Progenitor cell of endocrine pancreas (in vitro differentiated cells): ENCODE measurements around the gene LAMB4. TPM values are rescaled to one million over a fixed set of nuclear protein-coding genes. Genes with fewer than 3 reads are reported as not detected.

Experiments used
- DNase-seq: peaks from one replicate; pipeline ENCODE4 v3.0.0; 2021; ENCODE audit warnings: low spot score; ENCODE audit not compliant: unreplicated experiment
- H3K27ac Mint-ChIP-seq: 2 replicates; pipeline ENCODE4 v1.8.0; 2021; ENCODE audit warnings: mild to moderate bottlenecking, moderate library complexity, mixed read lengths
- H3K27me3 Mint-ChIP-seq: 2 replicates; pipeline ENCODE4 v1.8.0; 2021; ENCODE audit warnings: mixed read lengths
- H3K36me3 Mint-ChIP-seq: 2 replicates; pipeline ENCODE4 v1.8.0; 2022; ENCODE audit warnings: mixed read lengths; ENCODE audit not compliant: insufficient read depth
- H3K4me1 Mint-ChIP-seq: 2 replicates; pipeline ENCODE4 v1.8.0; 2021; ENCODE audit warnings: low read depth, mixed read lengths
- H3K4me3 Mint-ChIP-seq: 2 replicates; pipeline ENCODE4 v1.8.0; 2021; ENCODE audit warnings: low read depth, mild to moderate bottlenecking, moderate library complexity, mixed read lengths
- H3K9me3 Mint-ChIP-seq: 2 replicates; pipeline ENCODE4 v1.8.0; 2021; ENCODE audit warnings: low read depth, mixed read lengths
- CTCF ChIP-seq: fragments of 200-600 bp; sonication (generic); IDR thresholded peaks from one replicate; pipeline ENCODE4 v1.5.0; 2021; ENCODE audit warnings: antibody characterized with exemption, mild to moderate bottlenecking; ENCODE audit not compliant: unreplicated experiment
- total RNA-seq: library from RNA; stranded (reverse); gene quantifications from 2 replicates; pipeline ENCODE4 v1.2.1, GENCODE V29; 2021

LAMB4 gene
- total RNA-seq, 1 donor from 2014 or later, result 0.12 TPM

GRCh38 chr7:108137993-108138392 is 7.8 kb upstream of the LAMB4 start:
- TF ChIP-seq CTCF, result no peak
- Mint-ChIP-seq H3K27ac (no peak overlapping the region), H3K4me1 (peaks cover 1% of the 10 kb centered on the region), H3K27me3 (peaks cover 5% of the 10 kb centered on the region), H3K9me3 (no peaks in the 10 kb centered on the region), H3K36me3 (no peaks in the 10 kb centered on the region), H3K4me3 (no peak overlapping the region)
- DNase-seq, result no peak

GRCh38 chr7:108137040-108137439 is 6.9 kb upstream of the LAMB4 start:
- Mint-ChIP-seq H3K27ac (no peak overlapping the region), H3K9me3 (no peaks in the 10 kb centered on the region), H3K27me3 (peaks cover 4% of the 10 kb centered on the region), H3K4me3 (no peak overlapping the region), H3K4me1 (no peaks in the 10 kb centered on the region), H3K36me3 (no peaks in the 10 kb centered on the region)
- DNase-seq, result no peak
- TF ChIP-seq CTCF, result no peak

- H3K4me1 Mint-ChIP-seq, result no peaks in the 10 kb centered on the region
- no peaks in the 10 kb centered on the region for H3K36me3 Mint-ChIP-seq
- H3K27me3 Mint-ChIP-seq, result peaks cover 4% of the 10 kb centered on the region
- TF ChIP-seq CTCF, result no peak
- no peaks in the 10 kb centered on the region for H3K9me3 Mint-ChIP-seq
- no peak overlapping the region for H3K27ac Mint-ChIP-seq
- DNase-seq, result no peak
- H3K4me3 Mint-ChIP-seq, result no peak overlapping the region
Measured at GRCh38 chr7:108136191-108136688, 6.1 kb upstream of the LAMB4 start.

- H3K27me3 Mint-ChIP-seq, result peaks cover 4% of the 10 kb centered on the region
- no peak overlapping the region for H3K27ac Mint-ChIP-seq
- no peak for TF ChIP-seq CTCF
- peaks cover 1% of the 10 kb centered on the region for H3K36me3 Mint-ChIP-seq
- H3K4me3 Mint-ChIP-seq, result no peak overlapping the region
- H3K4me1 Mint-ChIP-seq, result no peaks in the 10 kb centered on the region
- no peaks in the 10 kb centered on the region for H3K9me3 Mint-ChIP-seq
- no peak for DNase-seq
Measured at GRCh38 chr7:108135446-108136190, 5.5 kb upstream of the LAMB4 start.

- no peak overlapping the region for H3K4me3 Mint-ChIP-seq
- H3K27ac Mint-ChIP-seq, result no peak overlapping the region
- no peak for DNase-seq
- peaks cover 1% of the 10 kb centered on the region for H3K36me3 Mint-ChIP-seq
- no peaks in the 10 kb centered on the region for H3K4me1 Mint-ChIP-seq
- no peak for TF ChIP-seq CTCF
- H3K9me3 Mint-ChIP-seq, result no peaks in the 10 kb centered on the region
- H3K27me3 Mint-ChIP-seq, result no peaks in the 10 kb centered on the region
Measured at GRCh38 chr7:108134486-108134885, 4.3 kb upstream of the LAMB4 start.
